Mucosa of gallbladder (tissue), 1 donor: Measurements from ENCODE around the gene GARIN5A. TPM values are rescaled to one million over a fixed set of nuclear protein-coding genes. Genes with fewer than 3 reads are reported as not detected.

Experiments used
- DNase-seq: peaks from one replicate; pipeline ENCODE4 v3.0.0-alpha.2; 2020; ENCODE audit warnings: low spot score
- total RNA-seq: library from RNA; stranded (reverse); gene quantifications from one replicate; pipeline ENCODE4 v1.2.1, GENCODE V29; 2021
- donor health status: DM: no; HTN: no; CAD: no.

GARIN5A gene
- total RNA-seq, 1 donor from 2014 or later, result 5.0 TPM

DNA sequence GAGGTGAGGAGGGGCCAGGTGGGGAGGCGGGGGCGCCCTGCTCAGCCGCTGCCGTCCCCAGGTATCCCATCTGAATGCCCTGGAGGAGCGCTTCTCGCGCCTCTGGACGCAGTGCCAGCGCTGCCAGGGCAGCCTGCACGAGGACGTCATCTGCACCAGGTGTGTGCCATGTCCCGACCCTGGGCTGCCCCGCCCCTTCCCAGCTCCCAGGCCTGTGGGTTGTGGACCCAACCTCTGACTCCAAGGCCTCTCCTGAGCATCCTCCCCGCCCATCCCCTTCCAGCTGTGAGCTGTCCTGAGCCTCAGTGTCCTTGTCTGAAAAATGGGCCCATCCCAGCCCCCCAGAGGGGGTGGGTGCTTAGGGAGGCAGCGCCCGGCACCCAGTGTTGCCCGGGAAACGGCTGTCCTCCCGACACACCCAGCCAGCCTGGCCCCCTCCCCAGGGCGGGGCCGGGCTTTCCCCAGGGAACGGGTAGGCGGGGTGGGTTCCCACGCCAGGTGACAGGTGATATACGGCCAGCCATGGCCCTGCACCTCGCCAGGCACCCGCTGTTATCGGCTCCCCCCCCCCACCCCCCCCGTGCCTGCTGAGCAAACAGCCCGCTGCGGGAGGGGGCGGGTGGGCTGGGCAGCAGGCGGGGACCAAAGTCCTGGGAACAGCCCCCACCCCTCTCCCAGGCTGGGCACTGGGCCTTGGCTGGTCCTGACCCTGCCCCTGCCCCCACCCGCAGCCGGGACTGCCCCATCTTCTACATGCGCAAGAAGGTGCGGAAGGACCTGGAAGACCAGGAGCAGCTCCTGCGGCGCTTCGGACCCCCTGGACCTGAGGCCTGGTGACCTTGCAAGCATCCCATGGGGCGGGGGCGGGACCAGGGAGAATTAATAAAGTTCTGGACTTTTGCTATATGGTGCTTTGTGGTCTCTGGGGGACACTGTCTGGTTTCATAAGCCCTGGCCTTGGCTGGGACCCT, 59.3 kb downstream of the GARIN5A start:
- no peak for DNase-seq

Other genes starting within 250 kb of the GARIN5A start
- gene KCNC3, start 147.5 kb downstream of the GARIN5A start, total RNA-seq, result 8.6 TPM
- 8.1 TPM for gene NAPSA, start 111.2 kb downstream of the GARIN5A start, total RNA-seq
- gene NR1H2, start 100.4 kb downstream of the GARIN5A start, total RNA-seq, result 92.3 TPM
- 16.2 TPM for gene POLD1, start 92.5 kb downstream of the GARIN5A start, total RNA-seq
- 1.8 TPM for gene SPIB, start 57.9 kb downstream of the GARIN5A start, total RNA-seq
- gene MYBPC2, start 44.0 kb downstream of the GARIN5A start, total RNA-seq, result not detected
- gene EMC10, start 341 bp downstream of the GARIN5A start, total RNA-seq, result 182 TPM
- 57.3 TPM for gene JOSD2, start 34.3 kb upstream of the GARIN5A start, total RNA-seq
- gene ASPDH, start 37.1 kb upstream of the GARIN5A start, total RNA-seq, result not detected
- 3.5 TPM for gene LRRC4B, start 91.6 kb upstream of the GARIN5A start, total RNA-seq
- 0.32 TPM for gene SYT3, start 163.0 kb upstream of the GARIN5A start, total RNA-seq
- gene C19orf81, start 172.6 kb upstream of the GARIN5A start, total RNA-seq, result not detected
- gene SHANK1, start 243.0 kb upstream of the GARIN5A start, total RNA-seq, result 1.1 TPM
- gene CLEC11A, start 246.5 kb upstream of the GARIN5A start, total RNA-seq, result 15.1 TPM